HG02981 (cell line): ENCODE measurements around the gene PKP4.

Experiments
- ATAC-seq: cut with Tn5 transposase; IDR thresholded peaks from one replicate; pipeline ENCODE4 v1.9.1; 2021; ENCODE audit warnings: mild to moderate bottlenecking, moderate library complexity; ENCODE audit not compliant: unreplicated experiment

PKP4 gene

DNA sequence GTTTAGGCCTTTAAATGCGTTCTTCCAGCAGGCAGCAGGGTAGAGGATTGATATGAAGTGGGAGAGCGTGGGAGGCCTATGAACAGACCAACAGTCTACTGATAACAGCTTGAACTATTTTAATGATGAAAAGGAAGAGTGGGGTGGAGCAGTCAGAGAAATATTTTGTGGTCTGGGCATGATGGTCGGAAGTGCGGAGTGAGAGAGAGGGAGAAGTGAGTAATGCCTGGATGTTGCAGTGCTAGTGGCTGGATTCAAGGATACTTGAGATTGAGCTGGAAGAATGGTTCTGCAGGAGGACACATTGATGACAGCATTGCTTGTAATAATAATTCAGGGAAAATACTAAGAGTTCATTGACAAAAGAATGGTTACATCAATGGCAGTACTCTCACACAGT, 187.4 kb downstream of the PKP4 start:
- ATAC-seq, result no peak

DNA sequence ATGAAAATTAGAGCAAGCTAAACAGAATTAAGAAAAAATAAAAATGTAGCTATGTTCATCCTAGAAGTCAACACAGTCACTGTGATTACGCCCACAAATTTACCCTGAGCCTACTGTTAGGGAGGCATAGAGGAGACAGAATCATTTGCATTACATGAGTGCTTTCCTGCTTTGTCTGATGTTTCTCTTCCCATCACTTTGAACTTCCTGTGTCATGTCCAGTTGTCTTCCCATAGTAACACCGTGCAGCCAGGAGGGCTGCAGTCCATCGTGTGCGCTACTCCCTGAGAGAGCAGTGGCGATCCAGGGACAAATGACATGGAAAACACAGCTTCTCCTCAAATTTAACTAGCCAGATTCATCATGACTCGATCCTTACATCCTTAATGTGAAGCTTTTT, 188.5 kb downstream of the PKP4 start:
- no peak for ATAC-seq

DNA sequence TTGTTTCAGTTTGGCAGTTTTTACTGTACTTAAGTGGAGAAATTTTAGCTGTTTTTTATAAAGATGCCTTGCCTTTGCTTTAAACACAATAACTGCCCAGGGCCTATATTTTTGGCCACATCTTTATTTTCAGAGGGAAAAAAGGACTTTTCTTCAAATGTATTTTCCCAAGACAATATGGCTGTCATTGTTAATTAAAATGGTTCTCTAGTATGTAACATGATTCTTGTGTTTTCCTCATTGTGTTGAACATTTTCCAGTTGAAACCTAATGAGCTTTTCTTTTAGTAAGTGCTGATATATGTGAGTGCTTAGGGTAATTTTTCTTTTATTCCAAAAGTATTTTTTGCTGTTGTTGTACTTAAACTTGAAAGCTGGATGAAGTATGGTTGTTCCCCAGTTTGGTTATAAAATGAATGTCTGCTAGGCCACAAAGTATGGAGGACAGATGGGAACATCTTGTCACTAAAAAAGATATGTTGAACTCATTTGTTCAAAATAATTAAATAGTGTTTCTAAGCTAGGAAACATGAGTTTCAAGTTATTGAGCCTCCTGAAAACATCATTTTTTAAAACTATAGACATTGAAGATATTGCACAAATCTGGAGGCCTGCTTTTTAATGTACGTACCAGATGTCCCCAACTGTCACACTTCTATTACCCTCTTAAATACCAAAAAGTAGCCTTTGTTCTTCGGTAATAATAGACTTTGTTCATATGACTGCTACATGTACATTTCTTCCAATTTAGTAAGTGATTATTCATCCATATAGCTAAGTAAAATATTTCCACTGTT, 190.9 kb downstream of the PKP4 start:
- ATAC-seq, result no peak

DNA sequence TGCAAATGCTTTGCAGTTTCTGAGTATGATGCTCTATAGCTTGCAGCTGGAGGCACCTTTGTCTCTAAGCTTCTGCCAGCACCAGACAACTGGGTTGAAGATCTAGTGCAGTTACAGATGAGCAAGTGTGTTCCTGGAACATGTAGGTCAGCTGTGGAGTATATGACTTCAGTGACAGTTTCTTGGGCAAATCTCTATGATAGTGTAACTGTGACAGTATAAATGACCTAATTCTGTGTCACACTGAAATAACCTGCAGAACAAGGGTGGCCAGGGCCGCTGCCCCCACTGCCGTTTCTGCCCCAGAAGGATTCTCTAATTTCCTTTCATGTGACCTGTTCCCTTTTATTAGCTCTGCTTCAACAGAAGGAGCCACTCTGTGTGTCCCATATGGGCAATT, 193.1 kb downstream of the PKP4 start:
- ATAC-seq, result no peak

DNA sequence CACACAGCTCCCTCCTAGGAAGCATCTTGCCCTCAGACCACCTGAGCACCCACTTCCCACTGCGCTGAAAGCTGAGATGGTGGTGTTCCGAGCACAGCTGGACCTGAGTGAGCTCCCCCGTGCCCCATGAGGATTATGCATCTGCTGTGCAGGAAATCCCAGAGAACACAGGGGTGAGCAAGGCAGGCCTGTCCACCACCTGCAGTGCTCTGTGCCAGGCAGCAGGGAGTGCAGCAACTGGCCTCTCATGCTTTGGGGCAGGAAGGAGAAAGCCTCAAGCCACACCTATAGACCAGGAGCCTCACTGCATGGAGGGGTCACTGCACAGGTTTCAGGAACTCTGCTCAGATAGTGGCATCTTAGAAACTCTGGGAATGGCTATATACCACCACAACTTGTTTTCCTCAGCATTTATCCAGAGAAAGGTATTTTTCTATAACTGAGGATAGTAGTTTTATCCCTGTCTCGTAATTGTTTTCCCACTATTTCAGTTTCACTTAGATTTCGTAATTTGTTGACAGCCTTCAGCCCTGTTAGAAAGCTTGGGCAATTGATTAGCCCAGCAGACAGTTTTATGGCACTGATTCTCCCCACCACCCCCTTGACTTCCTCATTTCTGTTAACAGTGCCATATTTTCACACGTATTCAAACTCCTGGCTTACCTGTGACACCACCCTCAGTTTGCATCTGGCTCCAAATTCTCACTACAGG, 194.1 kb downstream of the PKP4 start:
- no peak for ATAC-seq

GRCh38 chr2:158651358-158652057, 194.8 kb downstream of the PKP4 start:
- no peak for ATAC-seq

DNA sequence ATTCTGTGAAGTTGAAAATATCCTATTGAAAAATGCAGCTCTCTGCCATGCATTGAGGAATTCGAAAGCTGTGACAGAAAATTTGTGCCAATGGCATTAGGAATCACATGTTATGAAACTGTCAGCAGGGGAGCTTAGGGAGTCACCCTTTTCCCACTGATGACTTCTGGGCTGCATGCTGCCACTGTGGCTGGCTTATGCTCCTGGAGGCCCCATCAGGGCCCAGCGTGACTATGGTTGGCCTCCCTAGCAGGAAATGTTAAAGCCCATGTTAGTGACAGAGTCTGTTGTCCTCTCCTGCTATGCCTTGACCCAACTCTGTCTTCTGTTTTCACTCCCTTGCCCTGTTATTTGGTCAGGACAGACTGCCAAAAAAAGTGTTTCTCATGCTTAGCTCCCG, 198.9 kb downstream of the PKP4 start:
- no peak for ATAC-seq

DNA sequence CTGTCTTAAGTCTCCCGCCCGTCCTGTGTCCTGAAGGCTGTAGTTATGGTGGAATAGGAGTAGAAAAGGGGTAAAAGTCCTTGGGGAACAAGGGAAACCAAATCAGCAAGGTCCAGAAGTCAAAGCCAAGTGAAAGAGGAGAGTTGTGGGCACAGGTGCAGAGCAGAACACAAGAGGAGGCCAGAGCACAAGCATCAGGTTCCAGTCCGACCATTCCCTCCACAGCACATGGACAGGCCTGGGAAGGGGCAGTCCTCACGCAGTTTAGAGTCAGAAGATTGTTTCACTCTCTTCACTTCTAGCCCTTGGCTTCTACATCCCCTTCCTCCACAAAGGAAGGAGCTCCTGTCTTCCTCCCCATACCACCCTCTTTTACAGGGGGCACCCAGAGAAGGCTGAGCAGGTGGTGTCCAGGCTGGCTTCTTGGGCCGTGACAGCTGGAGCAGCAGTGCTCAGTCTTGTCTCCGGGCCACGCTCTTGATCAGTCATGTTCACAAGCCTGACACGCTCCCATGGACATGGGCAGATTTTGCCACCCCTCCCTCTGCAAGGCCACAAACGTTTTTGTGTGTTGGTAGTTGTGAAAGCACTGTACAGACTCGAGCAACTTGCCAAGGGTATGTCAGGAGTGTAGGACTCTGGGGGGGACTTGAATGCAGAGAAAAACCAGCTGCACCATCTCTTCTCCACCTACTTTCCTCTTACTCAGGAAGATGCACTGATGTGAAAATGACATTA, 199.9 kb downstream of the PKP4 start:
- ATAC-seq, result no peak

GRCh38 chr2:158658396-158658795, 201.6 kb downstream of the PKP4 start:
- ATAC-seq, result no peak

DNA sequence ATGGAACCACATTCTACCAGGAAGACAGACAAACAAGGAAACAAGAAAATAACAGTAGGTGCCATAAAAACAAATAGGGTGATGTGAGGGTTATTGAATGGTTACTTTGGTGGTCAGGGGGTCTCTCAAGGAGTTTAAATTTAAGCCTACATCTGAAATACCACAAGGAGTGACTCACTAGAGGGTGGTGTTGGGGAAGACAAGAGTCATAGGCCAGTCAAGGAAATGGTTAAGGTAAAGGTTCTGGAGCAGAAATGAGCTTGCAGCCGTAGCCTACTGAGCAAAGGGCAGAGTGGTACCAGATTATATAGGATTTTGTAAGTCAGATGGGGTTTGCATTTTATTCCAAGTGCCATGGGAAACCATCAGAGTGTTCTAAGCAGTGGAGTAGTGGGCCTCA, 202.7 kb downstream of the PKP4 start:
- ATAC-seq, result no peak

GRCh38 chr2:158661231-158661630, 204.5 kb downstream of the PKP4 start:
- no peak for ATAC-seq

DNA sequence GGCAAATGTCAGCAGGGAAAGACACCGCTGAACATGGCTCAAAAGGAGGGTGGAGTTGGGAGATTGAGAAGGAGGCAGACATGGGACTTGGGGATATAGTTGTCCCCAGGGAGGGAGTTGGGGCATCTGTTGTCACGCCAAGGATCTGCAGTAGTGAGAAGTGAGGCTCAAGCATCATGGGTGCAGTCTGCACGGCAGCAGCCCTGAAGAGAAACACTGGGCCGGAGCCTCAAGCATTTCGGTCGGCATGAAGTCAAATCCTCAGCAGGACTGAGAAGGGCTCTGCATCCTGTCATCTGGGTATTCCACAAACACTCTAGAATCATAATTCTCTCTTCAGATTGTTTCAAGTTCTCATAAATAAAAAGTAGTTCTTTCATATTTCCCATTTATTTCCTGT, 205.7 kb downstream of the PKP4 start:
- no peak for ATAC-seq

DNA sequence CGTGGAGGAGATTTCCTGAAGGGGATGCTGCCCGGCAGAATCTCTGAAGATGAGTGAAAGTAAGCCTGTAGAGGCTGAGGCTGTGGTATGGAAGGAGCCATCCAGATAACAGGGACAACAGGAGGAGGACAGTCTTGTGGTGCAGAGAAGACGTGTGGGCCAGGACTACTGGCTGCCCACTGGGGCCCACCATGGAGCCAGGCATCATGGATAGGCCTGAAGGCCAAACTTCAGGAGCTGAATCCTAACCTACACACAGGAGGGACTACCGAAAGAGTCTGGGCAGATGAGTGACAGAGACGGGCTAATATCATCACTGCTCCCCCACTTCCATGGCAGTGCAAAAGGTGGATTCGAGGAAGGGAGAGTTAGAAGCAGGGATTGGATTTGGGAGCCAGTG, 207.0 kb downstream of the PKP4 start:
- ATAC-seq, result no peak

DNA sequence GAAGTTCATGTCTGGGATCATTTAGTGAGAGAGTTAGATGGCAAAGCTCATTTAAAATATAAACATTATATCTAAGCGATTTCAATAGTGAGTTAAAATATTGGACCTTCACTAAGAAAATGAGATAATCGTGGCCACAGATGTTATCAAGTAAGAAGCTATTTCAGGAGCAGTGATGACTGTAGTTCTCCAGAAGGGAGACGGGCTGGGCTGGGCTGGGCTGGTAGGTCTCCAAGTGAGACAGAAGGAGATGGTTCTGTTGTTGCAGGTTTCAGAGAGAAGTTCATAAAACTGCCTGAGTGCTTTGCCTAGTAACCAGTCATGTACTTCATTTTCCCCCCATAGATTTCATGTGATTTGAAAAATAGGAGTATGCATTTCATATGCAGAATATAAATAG, 208.2 kb downstream of the PKP4 start:
- ATAC-seq, result no peak

DNA sequence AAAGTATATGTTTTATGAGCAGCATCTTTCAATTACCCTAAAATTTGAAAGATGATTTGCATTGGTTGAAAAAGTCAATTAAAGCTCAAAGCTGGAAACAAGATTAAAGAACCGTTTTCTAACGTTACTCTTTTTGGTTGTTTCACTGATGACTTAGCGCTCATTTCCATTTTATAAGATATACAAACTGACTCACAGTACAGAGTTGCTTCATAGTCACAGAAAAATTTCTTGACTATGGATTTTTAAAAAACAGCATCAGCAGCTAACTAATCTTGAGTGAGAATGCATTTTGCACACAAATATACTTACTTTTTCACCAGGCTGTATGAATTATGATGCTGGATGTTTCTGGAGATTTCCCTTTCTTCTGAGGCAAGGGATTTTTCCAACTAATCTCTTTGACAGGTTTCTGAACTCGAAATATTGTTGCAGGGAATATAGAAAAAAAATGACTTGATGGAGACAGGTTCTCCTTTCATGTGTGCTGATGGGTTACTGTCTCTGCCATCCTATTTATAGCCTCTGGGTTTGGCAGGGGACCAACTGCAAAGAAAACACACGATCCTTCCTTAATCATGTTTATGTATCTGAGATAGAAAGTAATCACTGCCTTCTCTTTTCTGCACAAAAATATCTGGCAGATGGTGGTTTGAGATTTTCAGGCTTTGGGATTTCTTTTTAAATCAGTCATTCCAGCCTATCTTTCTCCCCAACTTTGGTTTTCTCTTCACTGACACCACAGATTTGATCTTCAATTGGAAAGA, 209.0 kb downstream of the PKP4 start:
- no peak for ATAC-seq

- no peak for ATAC-seq
Measured at GRCh38 chr2:158666969-158667368, 210.2 kb downstream of the PKP4 start.

- ATAC-seq, result no peak
Measured at GRCh38 chr2:158667586-158667985, 210.8 kb downstream of the PKP4 start.

- ATAC-seq, result no peak
Measured at GRCh38 chr2:158668001-158668765, 211.4 kb downstream of the PKP4 start.

DNA sequence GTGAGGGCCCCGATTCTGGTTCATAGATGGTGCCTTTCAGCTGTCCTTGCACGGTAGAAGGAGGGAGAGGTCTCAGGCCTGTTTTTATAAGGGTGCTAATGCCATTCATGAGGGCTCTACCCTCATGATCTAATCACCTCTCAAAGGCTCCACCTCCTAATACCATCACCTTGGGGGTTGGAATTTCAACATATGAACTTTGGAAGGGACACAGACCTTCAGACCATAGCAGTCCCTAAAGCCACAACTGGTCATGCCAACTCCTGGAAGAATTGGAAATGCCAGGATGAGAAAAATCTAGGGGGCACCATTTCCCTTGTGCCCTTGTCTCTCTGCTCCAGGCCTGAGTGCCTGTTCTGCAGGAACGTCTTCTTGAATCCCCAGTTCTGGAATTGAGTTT, 213.5 kb downstream of the PKP4 start:
- ATAC-seq, result no peak
